Measurements from ENCODE around the gene CHMP3. TPM values are rescaled to one million over a fixed set of nuclear protein-coding genes. Genes with fewer than 3 reads are reported as not detected.

The CHMP3 gene
- polyA plus RNA-seq, 1 donor from 2014 or later: 31.8 TPM

DNA sequence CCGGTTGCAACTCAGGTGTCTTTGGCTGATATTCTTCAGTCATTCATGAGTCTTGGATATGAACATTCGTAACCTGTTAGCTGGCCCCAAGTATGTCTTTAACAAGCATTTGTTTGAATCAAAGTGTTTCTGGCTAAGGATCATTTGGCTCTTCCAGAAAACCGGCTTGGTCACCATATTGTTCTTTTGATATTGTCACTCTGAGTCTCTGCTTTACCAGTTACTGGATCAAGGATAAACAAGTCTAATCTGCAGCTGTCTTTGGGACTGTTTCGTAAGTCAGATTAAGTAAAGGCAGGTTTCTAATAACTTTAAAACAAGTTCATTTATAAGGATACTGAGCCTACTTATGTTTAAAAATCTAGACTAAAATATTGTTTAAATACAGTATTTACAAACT lies 73.0 kb downstream of the CHMP3 start:
- Histone ChIP-seq H3K27me3 (ENCODE audit: insufficient read depth, low read depth, low read length) (no peaks in the 10 kb centered on the region), H4K20me1 (ENCODE audit: insufficient read depth) (no peaks in the 10 kb centered on the region), H2AFZ (ENCODE audit: low read depth, low read length) (no peak overlapping the region), H3K36me3 (ENCODE audit: insufficient read depth, low read length) (peaks cover 40% of the 10 kb centered on the region), H3K27ac (ENCODE audit: low read length) (no peak overlapping the region), H3K4me3 (ENCODE audit: low read length) (no peak overlapping the region), H3F3A (ENCODE audit: insufficient read depth, low read length, poor library complexity, severe bottlenecking) (no peaks in the 10 kb centered on the region), H3K9me3 (ENCODE audit: low read length) (no peaks in the 10 kb centered on the region), H3K79me2 (replicated peaks; ENCODE audit: insufficient read depth, low read length) (no peaks in the 10 kb centered on the region), H3K4me2 (ENCODE audit: low read length) (no peak overlapping the region), H3K9me2 (ENCODE audit: insufficient read depth, low read length) (no peaks in the 10 kb centered on the region), H3K9ac (ENCODE audit: low read length) (no peak overlapping the region)
- TF ChIP-seq, protein P1, sequence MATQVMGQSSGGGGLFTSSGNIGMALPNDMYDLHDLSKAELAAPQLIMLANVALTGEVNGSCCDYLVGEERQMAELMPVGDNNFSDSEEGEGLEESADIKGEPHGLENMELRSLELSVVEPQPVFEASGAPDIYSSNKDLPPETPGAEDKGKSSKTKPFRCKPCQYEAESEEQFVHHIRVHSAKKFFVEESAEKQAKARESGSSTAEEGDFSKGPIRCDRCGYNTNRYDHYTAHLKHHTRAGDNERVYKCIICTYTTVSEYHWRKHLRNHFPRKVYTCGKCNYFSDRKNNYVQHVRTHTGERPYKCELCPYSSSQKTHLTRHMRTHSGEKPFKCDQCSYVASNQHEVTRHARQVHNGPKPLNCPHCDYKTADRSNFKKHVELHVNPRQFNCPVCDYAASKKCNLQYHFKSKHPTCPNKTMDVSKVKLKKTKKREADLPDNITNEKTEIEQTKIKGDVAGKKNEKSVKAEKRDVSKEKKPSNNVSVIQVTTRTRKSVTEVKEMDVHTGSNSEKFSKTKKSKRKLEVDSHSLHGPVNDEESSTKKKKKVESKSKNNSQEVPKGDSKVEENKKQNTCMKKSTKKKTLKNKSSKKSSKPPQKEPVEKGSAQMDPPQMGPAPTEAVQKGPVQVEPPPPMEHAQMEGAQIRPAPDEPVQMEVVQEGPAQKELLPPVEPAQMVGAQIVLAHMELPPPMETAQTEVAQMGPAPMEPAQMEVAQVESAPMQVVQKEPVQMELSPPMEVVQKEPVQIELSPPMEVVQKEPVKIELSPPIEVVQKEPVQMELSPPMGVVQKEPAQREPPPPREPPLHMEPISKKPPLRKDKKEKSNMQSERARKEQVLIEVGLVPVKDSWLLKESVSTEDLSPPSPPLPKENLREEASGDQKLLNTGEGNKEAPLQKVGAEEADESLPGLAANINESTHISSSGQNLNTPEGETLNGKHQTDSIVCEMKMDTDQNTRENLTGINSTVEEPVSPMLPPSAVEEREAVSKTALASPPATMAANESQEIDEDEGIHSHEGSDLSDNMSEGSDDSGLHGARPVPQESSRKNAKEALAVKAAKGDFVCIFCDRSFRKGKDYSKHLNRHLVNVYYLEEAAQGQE (IDR thresholded peaks at IDR 0.05; ENCODE audit: borderline replicate concordance): no peak
- TF ChIP-seq RAD21 (conservative IDR thresholded peaks at IDR 0.05) (no peak), MXI1 (conservative IDR thresholded peaks at IDR 0.05; ENCODE audit: poor library complexity, severe bottlenecking) (no peak), SMC3 (conservative IDR thresholded peaks at IDR 0.05; ENCODE audit: poor library complexity) (no peak), EP300 (conservative IDR thresholded peaks at IDR 0.05; ENCODE audit: poor library complexity, severe bottlenecking) (no peak), POLR2AphosphoS5 (IDR thresholded peaks at IDR 0.05) (no peak), TAF1 (IDR thresholded peaks at IDR 0.05; ENCODE audit: low read depth) (no peak), EZH2 (IDR thresholded peaks at IDR 0.05; ENCODE audit: borderline replicate concordance, insufficient read depth, low read length, poor library complexity, severe bottlenecking) (no peak)
- TF ChIP-seq, protein P2, sequence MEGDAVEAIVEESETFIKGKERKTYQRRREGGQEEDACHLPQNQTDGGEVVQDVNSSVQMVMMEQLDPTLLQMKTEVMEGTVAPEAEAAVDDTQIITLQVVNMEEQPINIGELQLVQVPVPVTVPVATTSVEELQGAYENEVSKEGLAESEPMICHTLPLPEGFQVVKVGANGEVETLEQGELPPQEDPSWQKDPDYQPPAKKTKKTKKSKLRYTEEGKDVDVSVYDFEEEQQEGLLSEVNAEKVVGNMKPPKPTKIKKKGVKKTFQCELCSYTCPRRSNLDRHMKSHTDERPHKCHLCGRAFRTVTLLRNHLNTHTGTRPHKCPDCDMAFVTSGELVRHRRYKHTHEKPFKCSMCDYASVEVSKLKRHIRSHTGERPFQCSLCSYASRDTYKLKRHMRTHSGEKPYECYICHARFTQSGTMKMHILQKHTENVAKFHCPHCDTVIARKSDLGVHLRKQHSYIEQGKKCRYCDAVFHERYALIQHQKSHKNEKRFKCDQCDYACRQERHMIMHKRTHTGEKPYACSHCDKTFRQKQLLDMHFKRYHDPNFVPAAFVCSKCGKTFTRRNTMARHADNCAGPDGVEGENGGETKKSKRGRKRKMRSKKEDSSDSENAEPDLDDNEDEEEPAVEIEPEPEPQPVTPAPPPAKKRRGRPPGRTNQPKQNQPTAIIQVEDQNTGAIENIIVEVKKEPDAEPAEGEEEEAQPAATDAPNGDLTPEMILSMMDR (IDR thresholded peaks at IDR 0.05; ENCODE audit: poor library complexity, severe bottlenecking): no peak

GRCh38 chr2:86489542-86489941 lies 73.7 kb downstream of the CHMP3 start:
- H3K36me3 ChIP-seq (ENCODE audit: insufficient read depth, low read length): peaks cover 40% of the 10 kb centered on the region
- H3K79me2 ChIP-seq (replicated peaks; ENCODE audit: insufficient read depth, low read length): no peaks in the 10 kb centered on the region
- H3F3A ChIP-seq (ENCODE audit: insufficient read depth, low read length, poor library complexity, severe bottlenecking): no peaks in the 10 kb centered on the region
- H3K9ac ChIP-seq (ENCODE audit: low read length): no peak overlapping the region
- H3K4me3 ChIP-seq (ENCODE audit: low read length): no peak overlapping the region
- H2AFZ ChIP-seq (ENCODE audit: low read depth, low read length): no peak overlapping the region
- H3K4me2 ChIP-seq (ENCODE audit: low read length): no peak overlapping the region
- no peaks in the 10 kb centered on the region for H3K27me3 ChIP-seq (ENCODE audit: insufficient read depth, low read depth, low read length)
- TF ChIP-seq MXI1 (conservative IDR thresholded peaks at IDR 0.05; ENCODE audit: poor library complexity, severe bottlenecking): no peak
- no peak for TF ChIP-seq POLR2AphosphoS5 (IDR thresholded peaks at IDR 0.05)
- TF ChIP-seq, protein P2 (IDR thresholded peaks at IDR 0.05; ENCODE audit: poor library complexity, severe bottlenecking): no peak
- TF ChIP-seq RAD21 (conservative IDR thresholded peaks at IDR 0.05): no peak
- no peak for TF ChIP-seq EP300 (conservative IDR thresholded peaks at IDR 0.05; ENCODE audit: poor library complexity, severe bottlenecking)
- no peak for TF ChIP-seq TAF1 (IDR thresholded peaks at IDR 0.05; ENCODE audit: low read depth)
- TF ChIP-seq, protein P1 (IDR thresholded peaks at IDR 0.05; ENCODE audit: borderline replicate concordance): no peak
- TF ChIP-seq SMC3 (conservative IDR thresholded peaks at IDR 0.05; ENCODE audit: poor library complexity): no peak
- TF ChIP-seq EZH2 (IDR thresholded peaks at IDR 0.05; ENCODE audit: borderline replicate concordance, insufficient read depth, low read length, poor library complexity, severe bottlenecking): no peak
- no peaks in the 10 kb centered on the region for H4K20me1 ChIP-seq (ENCODE audit: insufficient read depth)
- H3K9me2 ChIP-seq (ENCODE audit: insufficient read depth, low read length): no peaks in the 10 kb centered on the region
- H3K9me3 ChIP-seq (ENCODE audit: low read length): no peaks in the 10 kb centered on the region
- H3K27ac ChIP-seq (ENCODE audit: low read length): no peak overlapping the region

Measured in neural cell (in vitro differentiated cells).